ENCODE results near the gene SCOC. TPM values are rescaled to one million over a fixed set of nuclear protein-coding genes. Genes with fewer than 3 reads are reported as not detected.

Gene SCOC
- total RNA-seq, 2 experiments from 2014 or later: 5.9 to 6.8 TPM

GRCh38 chr4:140395668-140396067, 22.2 kb downstream of the SCOC start:
- H3K4me3 Mint-ChIP-seq: no peak overlapping the region
- TF ChIP-seq CTCF (IDR thresholded peaks at IDR 0.05): no peak
- H3K36me3 Mint-ChIP-seq (ENCODE audit: low read depth): no peaks in the 10 kb centered on the region
- no peak for ATAC-seq (ENCODE audit: poor library complexity)
- Histone ChIP-seq H3K27me3 (ENCODE audit: control insufficient read depth in 1 of 2, insufficient read depth in 2 of 2, low read length in 2 of 2) (peaks cover 0 to 7% of the 10 kb centered on the region in 2 experiments), H3K4me3 (ENCODE audit: low read length) (no peak overlapping the region), H3K4me1 (ENCODE audit: insufficient read depth, low read length) (no peaks in the 10 kb centered on the region), H3K36me3 (ENCODE audit: insufficient read depth, low read length) (no peaks in the 10 kb centered on the region), H3K9me3 (ENCODE audit: control insufficient read depth in 1 of 2, insufficient read depth in 1 of 2, low read length in 2 of 2) (no peaks in the 10 kb centered on the region), H3K27ac (ENCODE audit: low read depth in 1 of 2, low read length in 2 of 2) (no peak overlapping the region)
- no peak overlapping the region for H3K27ac Mint-ChIP-seq
- ChIA-PET CTCF (no interaction called here), POLR2A (no interaction called here)
- no peaks in the 10 kb centered on the region for H3K9me3 Mint-ChIP-seq
- intact Hi-C loops (cut with DNase I, micrococcal nuclease): no loop called here
- DNase-seq: no peak
- no peaks in the 10 kb centered on the region for H3K4me1 Mint-ChIP-seq (ENCODE audit: low read depth)
- peaks cover 13% of the 10 kb centered on the region for H3K27me3 Mint-ChIP-seq

- H3K9me3 ChIP-seq (ENCODE audit: control insufficient read depth in 1 of 2, insufficient read depth in 1 of 2, low read length in 2 of 2): no peaks in the 10 kb centered on the region
- no peak for TF ChIP-seq CTCF (IDR thresholded peaks at IDR 0.05)
Observed at GRCh38 chr4:140400111-140400510, 26.7 kb downstream of the SCOC start.

GRCh38 chr4:140406292-140406691, 32.8 kb downstream of the SCOC start:
- TF ChIP-seq CTCF (IDR thresholded peaks at IDR 0.05): no peak
- Mint-ChIP-seq H3K9me3 (no peaks in the 10 kb centered on the region), H3K36me3 (ENCODE audit: low read depth) (no peaks in the 10 kb centered on the region), H3K4me3 (no peak overlapping the region), H3K27me3 (peaks cover 29% of the 10 kb centered on the region), H3K27ac (no peak overlapping the region), H3K4me1 (ENCODE audit: low read depth) (no peaks in the 10 kb centered on the region)
- no peaks in the 10 kb centered on the region for H3K27me3 ChIP-seq (ENCODE audit: control insufficient read depth in 1 of 2, insufficient read depth in 2 of 2, low read length in 2 of 2)
- CTCF ChIA-PET: interaction anchor here (1.0 kb wide), 1 partner anchor 902 kb away, joined by 3 read pairs; no protein-coding TSS in a partner anchor
- no peaks in the 10 kb centered on the region for H3K9me3 ChIP-seq (ENCODE audit: control insufficient read depth in 1 of 2, insufficient read depth in 1 of 2, low read length in 2 of 2)
- no peak overlapping the region for H3K4me3 ChIP-seq (ENCODE audit: low read length)
- H3K4me1 ChIP-seq (ENCODE audit: insufficient read depth, low read length): no peaks in the 10 kb centered on the region
- POLR2A ChIA-PET: no interaction called here
- H3K36me3 ChIP-seq (ENCODE audit: insufficient read depth, low read length): no peaks in the 10 kb centered on the region
- H3K27ac ChIP-seq (ENCODE audit: low read depth in 1 of 2, low read length in 2 of 2): no peak overlapping the region
- DNase-seq (no peak), ATAC-seq (ENCODE audit: poor library complexity) (no peak)
- intact Hi-C loops (cut with DNase I, micrococcal nuclease): no loop called here

More at GRCh38 chr4:140400111-140400510, 26.7 kb downstream of the SCOC start:
- DNase-seq (no peak), ATAC-seq (ENCODE audit: poor library complexity) (no peak)
- intact Hi-C loops (cut with DNase I, micrococcal nuclease): no loop called here
- H3K4me1 ChIP-seq (ENCODE audit: insufficient read depth, low read length): no peaks in the 10 kb centered on the region
- CTCF ChIA-PET: interaction anchor here (1.0 to 2.6 kb wide), 2 partner anchors 10 to 40 kb away, joined by 3 to 8 read pairs; no protein-coding TSS in a partner anchor
- H3K9me3 Mint-ChIP-seq: no peaks in the 10 kb centered on the region
- H3K4me3 Mint-ChIP-seq: no peak overlapping the region
- no peak overlapping the region for H3K27ac ChIP-seq (ENCODE audit: low read depth in 1 of 2, low read length in 2 of 2)
- H3K27me3 Mint-ChIP-seq: peaks cover 12% of the 10 kb centered on the region
- no peaks in the 10 kb centered on the region for H3K36me3 Mint-ChIP-seq (ENCODE audit: low read depth)
- H3K36me3 ChIP-seq (ENCODE audit: insufficient read depth, low read length): no peaks in the 10 kb centered on the region
- no peak overlapping the region for H3K4me3 ChIP-seq (ENCODE audit: low read length)
- peaks cover 0 to 7% of the 10 kb centered on the region in 2 experiments for H3K27me3 ChIP-seq (ENCODE audit: control insufficient read depth in 1 of 2, insufficient read depth in 2 of 2, low read length in 2 of 2)
- no peak overlapping the region for H3K27ac Mint-ChIP-seq
- POLR2A ChIA-PET: no interaction called here
- no peaks in the 10 kb centered on the region for H3K4me1 Mint-ChIP-seq (ENCODE audit: low read depth)

All from CD4-positive, alpha-beta T cell (primary cell).